T-helper 1 cell (primary cell): ENCODE measurements around the gene PTPN11.
"Not testable (repeated sequence)": the region's sequence is repeated elsewhere in the genome, so short reads cannot be mapped to it uniquely, and the experiment has no call there.

Source experiments
- DNase-seq, 5 donors: peaks; one replicate each; pipeline ENCODE4 v3.0.0-alpha.2; 2012 to 2020

PTPN11 gene

DNA sequence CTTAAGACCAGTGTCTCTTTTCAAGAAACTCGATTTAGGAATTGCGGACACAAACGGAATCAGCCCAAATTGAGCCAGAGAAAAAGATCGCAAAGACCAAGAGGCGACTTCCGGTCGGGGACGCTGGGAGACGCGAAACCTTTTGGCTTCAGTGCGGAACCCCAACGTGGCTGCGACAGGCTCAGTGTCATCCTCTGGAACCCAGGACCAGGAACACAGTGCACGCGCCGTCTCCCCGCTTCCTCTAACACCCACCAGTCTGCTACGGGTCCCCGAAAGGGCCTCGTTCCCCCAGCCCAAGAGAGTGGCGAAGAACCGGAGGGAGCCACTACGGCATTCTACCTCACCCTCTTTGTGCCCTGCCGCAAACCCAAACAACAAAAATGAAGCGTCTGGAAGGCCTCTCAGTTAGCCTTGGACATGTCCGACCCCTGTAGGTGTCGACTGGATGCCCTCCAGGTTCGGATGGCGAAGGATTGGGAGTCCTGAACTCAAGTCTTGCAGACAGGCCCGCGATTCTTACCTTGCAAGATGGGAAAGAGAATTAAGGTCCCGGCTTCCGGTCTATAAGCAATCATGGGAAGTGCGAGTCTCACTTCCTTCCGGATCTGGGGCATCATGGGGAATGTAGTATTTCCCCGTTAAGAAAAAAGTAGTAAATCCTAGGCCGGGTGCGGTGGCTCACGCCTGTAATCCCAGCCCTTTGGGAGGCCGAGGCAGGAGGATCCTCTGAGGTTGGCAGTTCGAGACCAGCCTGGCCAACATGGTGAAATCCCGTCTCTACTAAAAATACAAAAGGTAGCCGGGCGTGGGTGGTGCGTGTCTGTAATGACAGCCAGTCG is 9.5 kb upstream of the PTPN11 start, which contains the start of gene RPL6:
Gene RPL6 (minus strand): TSS at position 542 of the 842 bp plus-strand sequence. CDS start 949 bp downstream, outside the sequence.
- peak; percentile 28 to 91 (median 67) for DNase-seq

DNA sequence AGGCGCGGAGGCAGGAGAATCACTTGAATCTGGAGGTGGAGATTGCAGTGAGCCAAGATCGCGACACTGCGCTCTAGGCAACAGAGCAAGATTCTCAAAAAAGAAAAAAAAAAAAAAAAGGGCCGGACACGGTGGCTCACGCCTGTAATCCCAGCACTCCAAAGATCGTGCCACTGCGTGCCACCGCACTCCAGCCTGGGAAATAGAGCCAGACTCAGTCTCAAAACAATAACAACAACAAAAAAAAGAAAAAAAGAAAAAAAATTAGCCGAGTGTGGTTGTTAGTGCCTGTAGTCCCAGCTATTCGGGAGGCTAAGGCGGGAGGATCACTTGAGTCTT is 8.9 kb upstream of the PTPN11 start:
- no peak for DNase-seq

DNA sequence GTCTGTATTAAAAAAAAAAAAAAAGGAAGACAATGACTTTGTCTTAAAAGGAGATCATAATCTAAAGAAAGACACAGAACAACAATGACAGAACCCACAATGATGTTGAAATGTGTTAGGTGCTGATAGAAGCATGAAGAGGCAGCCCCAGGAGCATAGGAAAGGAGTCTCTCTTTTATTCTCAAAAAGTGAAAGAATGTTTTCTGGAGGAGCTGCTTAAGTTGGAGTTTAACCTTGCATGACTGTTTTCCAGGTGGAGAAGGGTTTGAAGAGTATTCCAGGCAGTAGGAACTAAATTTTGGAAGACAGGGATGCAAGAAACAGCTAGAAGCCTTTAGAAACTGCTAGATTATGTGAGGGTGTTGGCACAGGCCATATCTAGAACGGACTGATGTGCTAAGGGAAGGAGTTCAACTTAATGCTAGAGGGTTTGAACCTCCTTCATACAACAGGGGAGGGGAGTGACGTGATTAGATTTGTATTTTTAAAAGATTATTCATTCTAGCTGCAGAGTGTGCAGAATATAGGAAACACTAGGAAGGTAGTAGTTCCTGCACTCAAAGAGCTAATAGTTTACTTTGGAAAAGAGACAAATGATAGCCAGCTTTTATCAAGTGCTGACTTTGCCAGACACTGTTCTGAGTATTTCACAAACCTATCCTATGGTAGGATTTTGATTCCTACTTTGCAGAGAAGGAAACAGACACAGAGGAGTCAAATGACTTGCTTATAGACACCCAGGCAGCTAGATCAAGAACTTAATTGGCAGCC is 4.7 kb upstream of the PTPN11 start:
- DNase-seq: no peak

DNA sequence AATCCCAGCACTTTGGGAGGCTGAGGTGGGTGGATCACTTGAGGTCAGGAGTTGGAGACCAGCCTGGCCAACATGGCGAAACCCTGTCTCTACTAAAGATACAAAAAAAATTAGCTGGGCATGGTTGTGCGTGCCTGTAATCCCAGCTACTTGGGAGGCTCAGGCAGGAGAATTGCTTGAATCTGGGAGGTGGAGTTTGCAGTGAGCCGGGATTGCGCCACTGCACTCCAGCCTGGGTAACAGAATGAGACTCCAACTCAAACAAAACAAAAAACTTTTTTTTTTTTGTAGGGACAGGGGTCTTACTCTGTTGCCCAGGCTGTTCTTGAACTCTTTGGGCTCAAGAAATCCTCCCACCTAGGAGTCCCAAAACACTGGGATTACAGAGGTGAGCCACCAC is 3.3 kb upstream of the PTPN11 start:
- DNase-seq: not testable (repeated sequence)

DNA sequence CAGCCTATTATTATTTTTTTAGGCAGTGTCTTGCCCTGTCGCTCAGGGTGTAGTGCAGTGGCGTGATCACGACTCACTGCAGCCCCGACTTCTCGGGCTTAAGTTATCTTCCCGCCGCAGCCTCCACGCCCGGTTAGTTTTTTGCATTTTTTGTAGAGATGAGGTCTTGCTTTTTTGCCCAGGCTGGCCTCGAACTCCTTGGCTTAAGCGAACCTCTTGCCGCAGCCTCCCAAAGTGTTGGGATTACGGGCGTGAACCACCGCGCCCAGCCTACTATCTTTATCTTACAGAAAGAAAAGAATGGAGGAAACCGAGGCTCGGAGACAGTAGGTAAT is 507 bp upstream of the PTPN11 start:
- no peak for DNase-seq

DNA sequence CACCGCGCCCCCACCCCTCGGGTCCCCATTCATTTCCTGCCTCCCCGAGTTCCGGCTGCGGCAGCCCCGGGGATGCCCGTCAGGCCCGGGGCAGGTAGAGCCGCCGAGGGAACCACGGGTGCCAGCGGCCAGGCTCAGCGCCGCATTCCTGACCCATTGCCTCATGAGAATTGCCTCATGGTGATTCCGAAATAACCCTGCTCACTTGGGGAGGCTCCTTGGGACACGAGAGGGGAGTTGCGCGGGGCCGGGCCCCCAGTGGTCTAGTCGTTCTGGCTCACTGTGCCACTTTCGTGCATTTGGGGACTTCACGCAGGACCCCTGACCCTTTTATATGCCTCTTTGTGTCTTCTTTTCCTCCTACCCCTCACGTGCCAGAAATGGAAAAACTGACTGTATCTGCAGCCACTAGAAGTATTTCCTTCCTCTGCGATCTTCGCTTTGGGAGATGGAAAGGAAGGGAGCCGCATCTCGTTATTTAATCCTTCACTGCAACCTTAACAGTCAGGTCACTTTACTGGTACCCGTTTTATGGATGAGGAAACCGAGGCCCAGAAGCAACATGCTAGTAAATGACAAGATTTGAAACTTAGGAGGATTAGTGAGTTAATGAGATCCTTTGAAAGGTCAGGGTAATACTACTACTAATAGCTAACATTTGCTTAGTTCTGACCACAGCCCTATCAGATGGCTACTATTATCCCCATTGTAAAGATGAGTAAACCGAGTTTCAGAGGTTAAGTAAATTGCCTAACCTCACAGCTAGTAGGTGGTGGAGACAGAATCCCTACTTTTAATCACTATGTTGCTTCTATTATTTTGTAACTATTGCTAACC is 768 bp downstream of the PTPN11 start:
- DNase-seq: peak in 1 of 5 donors; percentile 25

DNA sequence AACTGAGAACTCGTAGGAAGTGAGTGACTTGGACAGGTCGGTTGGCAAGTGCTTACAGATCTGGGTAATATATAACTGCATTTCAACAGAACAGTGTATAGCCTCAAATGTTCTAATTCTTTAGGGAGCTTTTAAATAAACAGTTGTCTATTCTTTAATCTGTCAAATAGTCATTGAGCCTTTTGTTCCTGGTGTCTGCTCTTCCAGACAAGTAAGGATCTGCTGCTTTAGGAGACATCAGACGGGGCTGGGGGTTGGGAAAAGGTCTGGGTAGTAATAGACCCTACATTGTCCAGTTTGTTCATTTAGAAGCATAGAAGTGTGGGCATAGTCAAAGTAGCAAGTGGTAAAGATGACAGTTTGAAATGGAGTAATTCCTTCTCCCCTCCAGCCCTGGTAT is 2.0 kb downstream of the PTPN11 start:
- DNase-seq: no peak

DNA sequence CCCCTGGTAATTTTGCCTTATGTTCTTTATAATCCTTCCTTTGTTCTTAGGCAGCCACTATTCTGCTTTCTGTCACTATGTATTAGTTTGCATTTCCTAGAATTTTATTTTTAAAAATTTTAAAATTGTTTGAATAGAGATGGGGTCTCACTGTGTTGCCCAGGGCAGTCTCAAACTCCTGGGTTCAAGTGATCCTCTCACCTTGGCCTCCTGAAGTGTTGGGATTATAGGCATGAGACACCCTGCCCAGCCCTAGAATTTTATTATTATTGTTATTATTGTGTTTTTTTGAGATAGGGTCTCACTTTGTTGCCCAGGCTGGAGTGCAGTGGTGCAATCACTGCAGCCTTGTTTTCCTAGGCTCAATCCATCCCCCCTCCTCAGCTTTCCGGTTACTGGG is 2.6 kb downstream of the PTPN11 start:
- DNase-seq: no peak

DNA sequence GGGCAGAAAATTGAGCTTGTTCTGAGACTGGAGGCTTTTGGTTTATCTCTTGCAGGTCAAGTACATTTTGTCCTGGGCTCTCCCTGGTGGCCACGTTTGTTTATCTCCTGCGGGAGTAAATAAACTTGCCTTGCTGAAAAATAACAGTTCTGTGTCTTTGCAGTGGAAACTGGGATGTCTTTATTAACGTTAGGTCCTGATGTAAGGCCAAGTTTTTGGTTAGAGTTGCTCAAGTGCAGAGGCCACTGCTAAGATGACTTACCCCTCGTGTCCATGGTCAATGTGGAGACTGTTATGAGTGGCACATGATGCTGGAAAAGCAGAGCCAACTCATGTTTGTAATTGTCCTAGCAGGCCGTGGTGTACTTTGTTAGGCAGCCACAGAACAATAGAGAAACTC is 3.8 kb downstream of the PTPN11 start:
- DNase-seq: no peak

DNA sequence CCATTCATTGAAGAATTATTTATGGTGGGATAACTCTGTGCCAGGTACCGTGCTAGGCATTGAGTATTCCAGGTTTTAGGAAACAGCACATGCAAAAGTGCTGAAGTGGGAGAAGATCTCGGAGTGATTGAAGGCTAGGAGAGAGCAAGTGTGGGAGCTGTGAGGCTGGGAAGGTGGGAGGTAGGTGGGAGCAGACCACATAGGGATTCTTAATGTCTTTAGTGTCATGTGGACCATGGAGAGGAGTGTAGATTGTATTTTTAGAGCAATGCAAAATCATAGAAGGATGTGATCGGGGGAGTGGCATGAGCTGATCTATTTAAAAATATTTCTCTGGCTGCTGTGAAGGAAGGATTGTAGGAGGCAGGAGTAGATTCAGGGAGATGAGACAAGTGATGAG is 5.4 kb downstream of the PTPN11 start:
- DNase-seq: no peak

DNA sequence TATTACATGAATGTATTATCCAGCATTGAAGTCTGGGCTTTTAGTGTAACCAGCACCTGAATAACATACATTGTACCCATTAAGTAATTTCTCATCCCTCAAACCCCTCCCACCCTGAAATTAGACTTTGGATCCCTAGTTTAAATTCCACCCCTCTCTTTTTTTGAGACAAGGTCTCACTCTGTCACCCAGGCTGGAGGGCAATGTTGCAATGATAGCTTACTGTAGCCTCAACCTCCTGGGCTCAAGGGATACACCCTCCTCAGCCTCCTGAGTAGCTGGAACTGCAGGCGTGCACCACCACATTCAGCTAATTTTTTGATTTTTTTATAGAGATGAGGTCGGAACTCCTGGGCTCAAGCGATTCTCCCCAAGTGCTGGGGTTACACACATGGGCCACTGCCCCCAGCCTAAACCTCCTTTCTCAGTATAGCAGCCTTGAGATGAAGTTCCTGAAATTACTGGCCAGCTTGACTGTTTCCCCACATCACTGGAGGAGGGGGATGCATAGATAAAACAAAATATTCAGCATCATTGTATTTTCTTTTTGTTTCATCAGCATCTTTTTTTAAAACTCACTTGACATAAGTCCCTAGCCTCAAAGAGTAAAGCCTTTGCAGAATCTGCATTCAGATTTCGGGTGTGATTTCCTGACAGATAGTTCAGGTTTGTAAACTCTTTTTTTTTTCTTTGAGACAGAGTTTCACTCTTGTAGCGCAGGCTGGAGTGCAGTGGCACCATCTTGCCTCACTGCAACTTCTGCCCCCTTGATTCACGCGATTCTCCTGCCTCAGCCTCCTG is 7.0 kb downstream of the PTPN11 start:
- peak in 1 of 5 donors; percentile 8 for DNase-seq

DNA sequence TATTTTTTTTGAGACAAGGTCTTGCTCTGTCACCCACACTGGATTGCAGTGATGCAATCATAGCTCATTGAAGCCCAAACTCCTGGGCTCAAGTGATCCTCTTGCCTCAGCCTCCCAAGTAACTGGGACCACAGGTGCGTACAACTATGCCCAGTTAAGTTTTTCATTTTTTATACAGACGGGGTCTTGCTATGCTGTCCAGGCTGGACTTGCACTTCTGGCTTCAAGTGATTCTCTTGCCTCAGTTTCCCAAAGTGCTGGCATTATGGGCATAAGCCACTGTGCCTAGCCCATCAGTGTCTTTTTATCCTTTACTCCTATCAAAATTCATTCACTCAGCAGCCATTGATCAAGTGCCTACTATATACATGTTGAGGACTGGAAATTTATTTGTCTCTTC is 9.0 kb downstream of the PTPN11 start:
- DNase-seq: no peak

DNA sequence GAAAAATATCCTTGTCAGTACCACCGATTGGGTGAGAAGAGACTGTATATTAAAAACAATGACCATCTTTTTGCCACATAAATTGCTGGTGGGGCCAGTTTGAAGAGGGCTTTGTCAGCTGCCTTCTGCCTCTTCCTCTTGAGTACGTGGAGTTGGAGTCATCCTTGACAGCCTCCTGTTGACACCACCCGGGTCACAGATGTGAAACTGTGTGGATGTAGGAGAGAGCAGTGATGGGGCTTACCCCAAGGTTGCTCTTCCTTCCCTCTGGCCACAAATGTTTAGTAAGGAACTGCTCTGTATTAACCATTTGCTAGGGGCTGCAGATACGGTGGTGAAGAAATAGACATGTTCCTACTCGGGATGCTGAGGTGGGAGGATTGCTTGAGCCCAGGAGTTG is 12.2 kb downstream of the PTPN11 start:
- peak in 1 of 5 donors; percentile 33 for DNase-seq

DNA sequence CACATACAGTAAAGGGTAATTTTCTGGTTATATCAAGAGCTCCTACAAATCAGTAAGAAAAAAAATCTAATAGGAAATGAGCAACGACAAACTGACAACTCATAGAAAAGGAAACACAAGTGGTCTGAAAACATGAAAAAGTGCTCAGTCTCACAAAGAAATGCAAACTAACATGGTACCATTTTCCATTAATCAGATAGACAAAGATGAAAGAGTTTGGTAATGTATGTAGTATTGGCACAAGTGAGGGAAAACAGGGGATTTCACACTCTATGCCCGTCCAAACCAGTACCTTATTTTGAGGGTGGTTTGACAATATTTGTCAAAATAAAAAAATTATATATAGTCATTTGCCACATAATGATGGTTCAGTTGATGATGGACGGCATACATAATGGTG is 13.2 kb downstream of the PTPN11 start:
- no peak for DNase-seq

DNA sequence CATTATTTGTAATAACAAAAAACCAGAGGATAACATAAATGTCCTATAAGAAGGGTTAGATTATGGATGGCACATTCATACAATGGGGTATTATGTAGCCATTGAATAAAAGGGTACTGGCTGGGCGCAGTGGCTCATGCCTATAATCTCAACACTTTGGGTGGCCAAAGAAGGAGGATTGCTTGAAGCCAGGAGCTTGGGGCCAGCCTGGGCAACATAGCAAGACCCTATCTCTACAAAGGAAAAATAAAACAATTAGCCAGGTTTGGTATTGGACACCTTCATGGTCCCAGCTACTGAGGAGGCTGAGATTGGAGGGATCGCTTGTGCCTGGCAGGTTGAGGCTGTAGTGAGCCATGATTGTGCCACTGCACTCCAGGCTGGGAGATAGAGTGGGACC is 14.8 kb downstream of the PTPN11 start:
- no peak for DNase-seq

DNA sequence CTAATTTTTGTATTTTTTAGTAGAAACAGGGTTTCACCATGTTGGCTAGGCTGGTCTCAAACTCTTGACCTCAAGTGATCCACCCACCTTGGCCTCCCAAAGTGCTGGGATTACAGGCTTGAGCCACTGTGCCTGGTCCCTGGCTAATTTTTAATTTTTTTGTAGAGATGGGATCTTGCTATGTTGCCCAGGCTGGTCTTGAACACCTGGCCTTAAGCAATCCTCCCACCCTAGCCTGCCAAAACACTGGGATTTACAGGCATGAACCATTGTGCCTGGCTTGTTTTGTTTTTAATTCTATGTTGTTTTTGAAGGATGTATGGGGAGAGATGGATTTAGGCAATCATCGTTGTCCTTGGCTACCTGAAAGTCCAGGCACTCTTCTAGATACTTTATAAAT is 19.9 kb downstream of the PTPN11 start:
- not testable (repeated sequence) for DNase-seq

DNA sequence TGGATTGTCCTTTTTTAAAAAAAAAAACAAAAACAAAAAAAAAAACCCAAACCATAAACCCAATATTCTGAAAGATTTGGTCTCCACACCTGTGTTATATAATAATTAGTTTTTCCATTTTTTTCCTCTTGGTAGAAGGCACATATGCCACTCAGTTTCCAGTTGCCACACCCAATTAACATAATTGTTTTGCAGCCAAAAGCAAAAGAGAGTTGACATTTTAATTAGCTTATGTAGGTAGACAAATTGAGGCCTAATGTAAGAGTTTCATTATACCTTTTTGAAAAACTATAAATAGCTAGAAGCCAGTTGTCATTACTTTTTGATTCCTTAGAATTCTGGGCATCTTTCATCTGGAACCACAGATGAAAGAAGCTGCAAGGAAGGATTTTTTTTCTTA is 21.0 kb downstream of the PTPN11 start:
- DNase-seq: no peak

DNA sequence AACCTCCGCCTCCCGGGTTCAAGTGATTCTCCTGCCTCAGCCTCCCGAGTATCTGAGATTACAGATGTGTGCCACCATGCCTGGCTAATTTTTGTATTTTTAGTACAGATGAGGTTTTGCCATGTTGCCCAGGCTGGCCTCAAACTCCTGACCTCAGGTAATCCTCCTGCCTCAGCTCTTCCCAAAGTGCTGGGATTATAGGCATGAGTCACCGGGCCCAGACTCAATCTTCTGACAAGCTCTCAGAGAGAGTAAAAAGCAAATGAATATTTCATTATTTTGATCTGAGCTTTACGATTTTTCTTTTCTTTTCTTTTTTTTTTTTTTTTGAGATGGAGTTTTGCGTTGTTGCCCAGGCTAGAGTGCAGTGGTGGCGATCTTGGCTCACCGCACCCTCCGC is 21.9 kb downstream of the PTPN11 start:
- DNase-seq: not testable (repeated sequence)

DNA sequence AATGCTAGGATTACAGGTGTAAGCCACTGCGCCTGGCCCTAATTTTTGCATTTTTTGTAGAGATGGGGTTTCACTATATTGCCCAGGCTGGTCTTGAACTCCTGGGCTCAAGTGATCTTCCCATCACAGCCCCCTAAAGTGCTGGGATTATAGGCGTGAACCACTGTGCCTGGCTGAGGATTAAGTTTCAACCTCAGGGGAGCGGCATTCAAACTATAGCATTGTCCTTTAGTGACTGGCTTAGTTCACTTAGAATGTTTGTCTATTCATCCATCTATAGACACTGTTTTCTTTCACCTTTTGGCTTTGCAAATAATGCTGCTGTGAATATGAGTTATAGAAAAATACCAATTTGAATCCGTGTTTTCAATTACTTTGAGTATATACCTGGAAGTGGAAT is 25.2 kb downstream of the PTPN11 start:
- DNase-seq: no peak

DNA sequence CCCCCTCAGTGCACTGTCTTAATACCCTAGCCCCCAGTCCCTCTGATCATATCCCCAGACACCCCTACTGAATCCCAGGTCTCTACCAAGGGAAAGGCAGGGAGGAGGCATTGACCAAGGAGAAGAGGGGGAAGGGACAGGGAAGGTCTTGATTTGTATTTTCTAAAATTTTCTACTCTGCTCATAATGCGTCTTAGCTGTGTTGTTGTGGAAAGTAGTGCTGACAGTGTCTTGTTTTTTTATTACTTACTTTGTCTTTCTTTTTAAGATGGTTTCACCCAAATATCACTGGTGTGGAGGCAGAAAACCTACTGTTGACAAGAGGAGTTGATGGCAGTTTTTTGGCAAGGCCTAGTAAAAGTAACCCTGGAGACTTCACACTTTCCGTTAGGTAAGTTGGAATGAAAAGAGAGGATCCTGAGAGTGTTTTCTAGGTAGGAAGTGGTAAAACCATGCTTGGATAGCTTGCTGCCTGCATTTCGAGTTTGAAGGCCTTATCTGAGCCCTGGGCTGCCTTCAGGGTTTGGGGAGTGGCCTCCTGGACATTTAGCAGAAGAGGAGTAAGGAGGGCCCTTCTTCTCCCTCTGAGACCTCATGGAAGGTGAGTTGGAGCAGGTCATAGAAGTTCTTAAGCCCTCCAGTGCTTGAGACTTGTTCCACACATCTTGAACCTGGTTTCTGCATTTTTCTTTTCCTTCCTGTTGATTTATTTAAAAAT is 27.4 kb downstream of the PTPN11 start:
- no peak for DNase-seq

DNA sequence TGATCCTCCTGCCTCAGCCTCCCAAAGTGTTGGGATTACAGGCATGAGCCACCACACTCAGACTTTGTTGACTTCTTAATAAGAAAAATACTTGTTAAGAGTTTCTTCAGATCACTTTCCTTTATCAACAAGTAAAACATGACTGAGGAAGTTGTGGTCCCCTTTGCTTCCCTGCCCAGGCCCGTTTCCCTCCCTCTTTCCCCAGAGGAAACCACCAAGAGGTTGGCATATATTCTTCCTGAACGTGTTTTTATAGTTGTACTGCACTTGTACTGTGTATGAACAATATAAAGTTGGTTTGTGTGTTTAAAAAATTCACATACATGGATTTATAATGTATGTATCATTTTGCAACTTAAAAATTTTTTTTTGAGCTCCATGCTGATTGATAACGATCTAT is 28.4 kb downstream of the PTPN11 start:
- no peak for DNase-seq

DNA sequence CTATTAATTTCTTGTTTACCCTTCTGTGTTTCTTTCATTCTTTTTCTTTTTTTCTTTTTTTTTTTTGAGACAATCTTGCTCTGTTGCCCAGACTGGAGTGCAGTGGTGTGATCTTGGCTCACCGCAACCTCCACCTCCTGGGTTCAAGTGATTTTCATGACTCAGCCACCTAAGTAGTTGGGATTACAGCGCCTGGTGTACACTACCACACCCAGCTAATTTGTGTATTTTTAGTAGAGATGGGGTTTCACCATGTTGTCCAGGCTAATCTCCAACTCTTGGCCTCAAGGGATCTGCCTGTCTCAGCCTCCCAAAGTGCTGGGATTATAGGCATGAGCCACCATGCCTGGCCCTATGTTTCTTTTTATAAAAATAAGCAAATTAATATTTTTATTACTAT is 29.4 kb downstream of the PTPN11 start:
- not testable (repeated sequence) for DNase-seq
